Stimulated activated CD4-positive, alpha-beta T cell treated with anti-CD3 and anti-CD28 coated beads, TNF-alpha, amount 100 ng/mL, for 1 hour (primary cell): ENCODE data around the gene MMP17.

Source experiments
- DNase-seq, 3 donors: peaks; one replicate each; pipeline ENCODE4 v3.0.0-alpha.2; 2020; ENCODE audit warnings: low read depth in 3 of 3, low spot score in 1 of 3

MMP17 gene

DNA sequence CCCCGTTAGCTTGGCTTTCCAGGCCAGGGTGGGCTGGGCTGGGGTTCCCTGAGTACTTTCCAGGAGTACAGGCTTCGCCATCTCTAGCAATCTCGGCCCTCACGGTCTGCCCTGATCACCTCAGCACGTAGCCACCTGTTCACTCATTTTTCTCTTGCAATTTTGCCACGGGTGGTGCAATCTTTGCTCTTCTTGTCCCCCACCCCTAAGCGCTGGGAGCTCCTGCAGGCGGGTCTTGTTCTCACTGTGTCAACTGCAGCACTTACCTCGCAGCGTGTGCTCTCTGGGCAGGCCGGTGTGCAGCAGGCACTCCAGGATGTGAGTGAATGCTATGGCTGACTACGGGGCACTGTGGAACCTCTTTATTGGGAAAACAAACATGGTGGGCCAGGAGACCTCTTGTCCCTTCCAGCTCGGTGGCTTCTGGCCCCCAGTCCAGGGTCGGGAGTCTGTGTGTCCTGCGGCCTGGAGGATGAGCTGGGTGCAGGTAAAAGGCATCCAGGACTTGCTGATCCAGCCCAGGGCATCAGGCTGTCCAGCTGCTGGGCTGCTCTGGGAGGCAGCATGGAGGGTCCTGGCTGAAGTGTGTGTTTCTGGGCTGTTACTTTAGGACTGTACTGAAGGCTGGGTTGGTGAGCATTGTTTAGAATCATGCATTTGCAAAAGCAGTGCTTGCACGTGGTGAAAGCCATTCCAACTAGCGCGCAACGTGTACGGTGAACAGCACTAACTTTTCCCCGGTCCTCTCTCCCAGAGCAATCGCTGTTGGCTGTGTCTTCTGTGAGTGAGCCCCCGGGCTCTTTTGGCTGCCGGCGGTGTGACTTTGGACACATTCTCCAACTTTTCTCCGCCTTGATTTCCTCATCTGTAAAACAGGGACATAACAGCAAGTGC is 64.8 kb downstream of the MMP17 start:
- DNase-seq: no peak

DNA sequence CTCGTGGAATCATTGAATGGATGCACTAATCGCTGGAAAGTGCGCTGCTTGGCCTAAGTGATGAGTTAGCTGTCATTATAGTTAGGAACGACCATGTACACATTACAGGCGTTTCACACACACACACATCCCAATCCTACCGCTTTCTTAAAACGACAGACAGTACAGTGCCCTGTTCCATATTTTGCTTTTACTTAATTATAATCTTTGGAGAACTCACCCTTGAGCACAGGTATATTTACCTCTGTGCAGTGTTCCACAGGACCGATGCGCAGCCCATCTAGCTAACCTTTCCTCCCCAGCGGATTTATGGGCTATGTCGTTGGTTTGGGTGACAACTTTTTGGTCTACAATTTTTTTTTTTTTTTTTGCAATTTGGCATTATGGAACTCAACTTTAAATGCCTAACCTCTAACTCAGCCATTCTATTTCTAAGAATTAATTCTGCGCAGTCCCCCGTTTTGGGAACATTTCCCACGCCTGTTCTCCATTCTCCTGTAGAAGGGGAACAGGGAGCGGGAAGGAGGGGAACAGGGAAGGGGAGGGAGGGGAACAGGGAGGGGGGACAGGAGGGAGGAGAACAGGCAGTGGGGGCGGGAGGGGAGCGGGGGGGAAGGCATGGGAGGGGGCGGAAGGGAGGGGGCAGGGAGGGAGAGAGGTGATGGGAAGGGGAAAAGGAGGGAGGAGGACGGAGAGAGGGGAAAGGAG is 65.6 kb downstream of the MMP17 start:
- DNase-seq: no peak

DNA sequence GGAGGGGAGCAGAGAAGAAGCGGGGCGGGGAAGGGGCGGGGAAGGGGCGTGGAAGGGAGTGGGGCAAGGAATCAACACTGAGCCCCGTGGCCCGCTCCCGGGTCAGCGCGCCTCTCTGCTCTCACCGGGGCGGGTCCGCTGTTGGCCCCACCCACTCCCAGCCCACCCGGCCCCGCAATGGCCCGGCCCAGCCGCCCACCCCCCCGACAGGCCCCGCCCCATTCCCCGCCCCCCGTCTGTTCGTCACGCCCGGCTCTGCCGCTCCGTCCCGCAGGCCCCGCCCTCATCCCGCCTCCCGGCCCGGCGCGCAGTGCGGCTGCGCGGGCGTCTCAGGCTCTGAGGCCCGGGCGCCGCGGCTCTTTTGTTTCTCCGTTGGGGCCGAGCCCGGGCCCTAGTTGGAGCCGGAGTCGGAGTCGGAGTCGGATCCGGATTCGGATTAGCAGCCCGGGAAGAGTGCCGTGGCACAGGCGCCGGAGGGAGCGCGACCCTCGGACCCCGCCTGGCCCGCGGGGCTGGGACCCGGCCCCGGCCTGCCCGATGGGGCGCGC is 66.2 kb downstream of the MMP17 start, which contains the start of gene ULK1:
ULK1 (plus strand) TSS at position 310 of the 548 bp plus-strand sequence. CDS start 380 bp downstream, outside the sequence.
- peak; percentile 81 to 94 (median 90) for DNase-seq

DNA sequence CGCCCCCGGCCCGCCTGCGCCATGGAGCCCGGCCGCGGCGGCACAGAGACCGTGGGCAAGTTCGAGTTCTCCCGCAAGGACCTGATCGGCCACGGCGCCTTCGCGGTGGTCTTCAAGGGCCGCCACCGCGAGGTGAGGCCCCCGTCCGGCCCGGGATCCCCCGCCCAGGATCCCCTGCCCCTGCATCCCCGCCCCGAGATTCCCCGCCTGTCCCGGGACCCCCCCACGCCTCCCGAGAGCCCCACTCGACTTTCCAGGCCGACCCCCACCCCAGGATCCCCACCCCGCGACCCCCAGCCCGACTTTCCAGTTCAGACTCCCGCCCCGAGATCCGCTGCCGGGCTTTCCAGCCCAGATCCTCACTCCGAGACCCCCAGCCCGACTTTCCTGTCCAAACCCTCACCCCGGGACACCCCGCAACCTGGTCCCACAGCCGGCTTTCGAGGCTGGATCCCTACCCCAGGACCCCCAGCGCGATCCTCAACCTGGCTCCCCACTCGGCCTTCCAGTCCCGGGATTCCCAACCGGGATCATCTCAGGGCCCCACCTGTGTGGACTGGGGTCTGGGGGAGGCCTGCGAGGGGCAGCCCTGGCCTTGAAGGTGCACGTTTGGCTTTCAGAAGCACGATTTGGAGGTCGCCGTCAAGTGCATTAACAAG is 66.9 kb downstream of the MMP17 start:
- DNase-seq: no peak

DNA sequence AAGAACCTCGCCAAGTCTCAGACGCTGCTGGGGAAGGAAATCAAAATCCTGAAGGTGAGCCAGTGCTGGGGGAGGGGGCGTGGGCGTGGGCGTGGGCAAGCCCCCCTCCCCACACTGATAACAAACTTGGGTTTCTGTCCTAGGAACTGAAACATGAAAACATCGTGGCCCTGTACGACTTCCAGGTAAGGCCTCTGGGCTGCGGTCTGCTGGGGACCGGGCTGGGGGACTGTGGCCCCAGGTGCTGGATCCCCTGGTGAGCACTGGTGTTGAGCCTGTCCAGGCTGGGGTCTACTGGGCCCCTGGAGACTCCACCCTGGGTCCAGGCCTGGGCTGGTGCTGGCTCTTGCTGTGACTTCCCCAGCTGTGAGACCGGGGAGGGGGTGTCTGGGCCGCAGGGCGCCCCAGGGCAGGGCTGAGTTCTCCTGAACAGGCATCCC is 67.5 kb downstream of the MMP17 start:
- no peak for DNase-seq

DNA sequence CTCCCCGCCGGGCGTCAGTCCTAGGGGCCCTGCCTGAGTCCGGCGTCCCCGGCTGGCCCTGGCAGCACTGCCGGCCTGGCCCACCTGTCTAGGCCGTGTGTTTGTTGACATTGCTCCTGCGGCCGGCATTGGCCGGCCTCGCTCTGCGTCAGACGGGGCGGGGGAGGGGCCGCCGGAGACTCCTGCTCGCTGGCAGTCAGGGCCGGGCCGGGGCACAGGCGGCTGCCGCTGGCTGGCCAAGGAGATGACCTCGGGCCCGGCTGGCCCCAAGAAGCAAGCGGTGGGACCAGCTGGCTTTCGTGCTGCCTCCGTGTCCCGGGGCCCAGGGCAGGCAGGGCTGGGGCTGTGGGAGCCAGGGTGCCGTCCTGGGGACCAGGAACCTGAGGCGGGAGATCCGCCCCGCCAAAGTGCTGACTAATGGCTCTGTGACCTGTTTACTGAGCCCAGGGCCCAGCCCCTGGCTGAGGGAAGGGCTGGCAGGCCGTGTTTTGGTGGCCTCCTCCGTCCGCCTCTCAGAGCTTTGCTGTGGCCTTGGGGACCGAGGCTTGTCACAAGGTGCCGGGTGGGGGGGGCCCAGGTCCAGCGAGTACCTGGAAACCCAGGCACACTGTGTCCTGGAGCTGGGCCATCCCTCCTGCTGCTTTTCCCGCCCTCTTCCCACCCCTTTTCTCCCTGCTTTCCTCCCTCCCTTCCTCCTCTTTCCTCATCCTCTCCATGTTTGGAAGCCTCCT is 68.1 kb downstream of the MMP17 start:
- DNase-seq: peak in 1 of 3 donors; percentile 57

DNA sequence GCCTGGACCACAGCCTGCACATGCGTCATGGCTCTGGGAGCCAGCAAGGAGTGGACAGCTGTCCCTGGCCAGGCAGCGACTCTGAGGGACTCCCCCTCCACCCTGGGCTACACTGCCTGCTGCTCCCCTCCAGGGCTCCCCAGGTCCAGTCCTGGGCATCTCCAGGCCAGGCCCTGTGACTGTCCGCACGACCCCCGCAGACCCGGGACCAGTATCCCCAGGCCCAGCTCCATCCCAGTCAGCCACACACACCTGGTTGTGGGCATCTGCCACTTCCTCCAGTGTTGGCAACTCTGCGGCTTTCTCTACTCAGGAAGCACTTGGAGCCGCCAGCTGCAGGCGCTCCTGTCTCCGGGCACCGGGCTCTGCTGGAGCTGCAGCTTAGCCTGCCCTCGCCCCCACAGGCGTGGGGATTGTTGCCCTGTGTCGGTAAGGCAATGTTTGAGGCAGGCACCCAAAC is 68.6 kb downstream of the MMP17 start:
- DNase-seq: no peak

DNA sequence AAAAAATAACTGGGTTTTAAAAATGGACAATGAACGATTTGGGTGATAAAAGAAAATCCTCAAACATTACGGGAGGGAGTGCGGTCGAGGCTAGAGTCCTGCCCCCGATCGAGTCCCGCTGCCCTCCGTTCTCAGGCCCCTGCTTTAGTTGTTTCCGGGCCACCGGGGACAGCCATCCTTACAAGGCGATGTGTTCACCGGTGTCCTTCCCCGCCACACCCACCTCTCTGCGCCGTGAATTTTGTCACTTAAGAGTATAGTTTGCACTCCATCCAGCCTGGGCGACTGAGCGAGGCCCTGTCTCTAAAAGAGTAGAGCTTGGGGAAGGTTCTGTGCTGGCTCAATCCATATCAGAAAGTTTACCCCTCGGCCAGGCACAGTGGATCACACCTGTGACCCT is 69.1 kb downstream of the MMP17 start:
- DNase-seq: no peak

DNA sequence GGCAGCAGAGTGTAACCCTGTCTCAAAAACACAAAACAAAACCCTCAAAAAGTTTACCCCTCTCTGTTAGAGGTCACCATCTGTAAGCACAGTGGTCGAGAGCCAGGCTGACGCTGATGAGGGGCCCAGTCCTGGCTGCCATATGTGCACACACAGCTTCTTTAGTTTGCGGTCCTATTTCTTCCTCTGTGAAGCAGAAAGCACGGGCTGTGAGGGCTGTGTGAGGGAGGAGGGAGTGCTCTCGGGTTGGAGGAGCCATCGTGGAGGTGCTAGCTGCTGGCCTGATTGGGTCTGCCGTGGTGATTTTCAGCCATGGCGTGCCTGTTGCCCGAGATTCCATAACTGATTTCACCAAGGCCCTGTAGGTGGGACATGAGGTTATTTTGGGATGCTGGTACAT is 69.7 kb downstream of the MMP17 start:
- DNase-seq: no peak

DNA sequence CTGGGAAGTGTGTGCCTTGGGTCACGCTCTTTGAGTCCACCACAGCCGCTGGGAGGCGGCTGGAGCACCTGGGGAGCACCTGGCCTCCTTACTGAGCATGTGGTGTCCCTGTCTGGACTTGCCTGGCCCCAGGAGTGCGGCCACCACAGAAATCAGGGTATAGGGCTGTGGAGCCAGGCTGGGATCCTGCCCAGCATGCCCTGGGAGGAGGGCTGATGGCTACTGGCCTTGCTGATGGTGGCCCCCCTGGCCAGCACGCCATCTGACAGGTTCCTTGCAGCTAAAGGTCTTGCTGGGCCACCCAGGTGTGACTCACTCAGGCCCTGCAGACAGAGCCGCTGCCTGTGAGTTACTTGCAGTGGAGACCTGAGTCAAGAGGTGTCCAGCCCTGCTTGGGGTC is 72.2 kb downstream of the MMP17 start:
- DNase-seq: no peak
